Measurements from ENCODE around the gene TNNT3.

GRCh38 chr11:1894759-1895158 is 24.7 kb upstream of the TNNT3 start:
- no peak for TF ChIP-seq POLR2A (IDR thresholded peaks at IDR 0.05)
- TF ChIP-seq CTCF (IDR thresholded peaks at IDR 0.05), result no peak

Measured in thyroid gland (tissue), 4 donors.